H54 (cell line): ENCODE data around the gene LIN7A.
"Not testable (repeated sequence)": the region's sequence is repeated elsewhere in the genome, so short reads cannot be mapped to it uniquely, and the experiment has no call there.

Experiments used
- DNase-seq: peaks from one replicate; pipeline ENCODE4 v3.0.0; 2011; ENCODE audit warnings: low spot score, mixed read lengths; ENCODE audit not compliant: insufficient read length
- FAIRE-seq: peaks from 3 replicates; lab custom pipeline; 2011; peaks lifted over from hg19 to GRCh38; lab: Jason Lieb, UNC
- POLR2A ChIP-seq: IDR thresholded peaks from 2 replicates; pipeline ENCODE4 v1.6.1; 2011; ENCODE audit warnings: low read depth, mild to moderate bottlenecking, low read length

LIN7A gene

GRCh38 chr12:80792861-80793260 lies 144.9 kb downstream of the LIN7A start:
- TF ChIP-seq POLR2A, result no peak
- FAIRE-seq (no peak), DNase-seq (no peak)

DNA sequence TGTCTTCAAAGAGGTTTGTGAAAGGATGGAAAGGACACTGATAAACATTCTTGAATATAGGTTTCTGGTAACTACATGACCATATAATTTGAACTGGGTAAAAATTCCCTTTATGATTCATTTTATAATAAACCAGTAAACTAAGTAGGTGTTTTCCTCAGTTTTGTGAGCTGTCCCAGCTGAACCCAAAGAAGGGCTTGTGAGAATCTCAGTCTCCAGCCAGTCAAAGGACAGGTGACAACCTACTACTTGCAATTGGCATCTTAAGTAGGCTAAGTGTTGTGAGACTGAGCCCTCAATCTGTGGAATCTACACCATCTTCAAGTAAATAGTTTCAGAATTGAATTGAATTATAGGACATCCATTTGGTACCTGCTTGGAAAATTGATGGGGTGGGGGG lies 145.9 kb downstream of the LIN7A start:
- FAIRE-seq, result no peak
- no peak for TF ChIP-seq POLR2A
- no peak for DNase-seq

DNA sequence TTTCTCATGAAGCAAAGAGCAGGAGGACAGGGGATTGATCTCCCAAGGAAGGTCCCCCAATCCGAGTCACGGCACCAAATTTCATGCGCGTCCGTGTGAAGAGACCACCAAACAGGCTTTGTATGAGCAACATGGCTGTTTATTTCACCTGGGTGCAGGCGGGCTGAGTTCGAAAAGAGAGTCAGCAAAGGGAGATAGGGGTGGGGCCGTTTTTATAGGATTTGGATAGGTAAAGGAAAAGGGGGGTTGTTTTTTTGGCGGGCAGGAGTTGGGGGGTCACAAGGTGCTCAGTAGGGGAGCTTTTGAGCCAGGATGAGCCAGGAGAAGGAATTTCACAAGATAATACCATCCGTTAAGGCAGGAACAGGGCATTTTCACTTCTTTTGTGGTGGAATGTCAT lies 149.3 kb downstream of the LIN7A start:
- FAIRE-seq, DNase-seq: not testable (repeated sequence)

DNA sequence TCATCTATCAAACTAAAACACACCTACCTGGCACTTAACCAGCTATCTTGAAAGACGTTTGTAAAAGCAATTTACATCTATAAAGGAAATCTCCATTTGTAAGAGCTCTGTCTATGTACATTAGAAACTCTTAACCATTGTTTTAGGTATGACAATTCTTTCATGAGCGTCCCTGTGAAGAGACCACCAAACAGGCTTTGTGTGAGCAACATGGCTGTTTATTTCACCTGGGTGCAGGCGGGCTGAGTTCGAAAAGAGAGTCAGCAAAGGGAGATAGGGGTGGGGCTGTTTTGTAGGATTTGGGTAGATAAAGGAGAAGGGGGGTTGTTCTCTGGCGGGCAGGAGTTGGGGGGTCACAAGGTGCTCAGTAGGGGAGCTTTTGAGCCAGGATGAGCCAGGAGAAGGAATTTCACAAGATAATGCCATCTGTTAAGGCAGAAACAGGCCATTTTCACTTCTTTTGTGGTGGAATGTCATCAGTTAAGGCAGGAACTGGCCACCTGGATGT lies 154.7 kb downstream of the LIN7A start:
- not testable (repeated sequence) for DNase-seq, FAIRE-seq

GRCh38 chr12:80781313-80781712 lies 156.4 kb downstream of the LIN7A start:
- DNase-seq (no peak), FAIRE-seq (no peak)
- no peak for TF ChIP-seq POLR2A

DNA sequence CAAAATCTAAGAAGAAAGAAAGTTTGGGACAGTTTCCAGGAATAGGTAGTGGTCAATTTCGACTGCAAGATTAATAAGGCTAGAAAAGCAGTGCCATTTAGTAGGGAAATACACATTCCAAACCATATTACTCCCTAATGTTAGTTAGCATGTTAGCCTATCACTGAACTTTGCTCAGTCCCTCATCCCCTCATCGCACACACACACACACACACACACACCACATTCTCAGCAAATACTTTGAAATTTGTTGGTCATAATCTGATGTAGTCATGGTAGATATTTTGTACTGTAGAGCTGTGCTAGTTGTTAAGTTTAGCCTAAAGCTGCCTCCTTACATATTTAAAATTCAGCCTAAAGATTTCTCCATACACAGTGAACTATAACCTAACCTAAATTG lies 157.0 kb downstream of the LIN7A start:
- DNase-seq (no peak), FAIRE-seq (no peak)
- TF ChIP-seq POLR2A, result no peak

DNA sequence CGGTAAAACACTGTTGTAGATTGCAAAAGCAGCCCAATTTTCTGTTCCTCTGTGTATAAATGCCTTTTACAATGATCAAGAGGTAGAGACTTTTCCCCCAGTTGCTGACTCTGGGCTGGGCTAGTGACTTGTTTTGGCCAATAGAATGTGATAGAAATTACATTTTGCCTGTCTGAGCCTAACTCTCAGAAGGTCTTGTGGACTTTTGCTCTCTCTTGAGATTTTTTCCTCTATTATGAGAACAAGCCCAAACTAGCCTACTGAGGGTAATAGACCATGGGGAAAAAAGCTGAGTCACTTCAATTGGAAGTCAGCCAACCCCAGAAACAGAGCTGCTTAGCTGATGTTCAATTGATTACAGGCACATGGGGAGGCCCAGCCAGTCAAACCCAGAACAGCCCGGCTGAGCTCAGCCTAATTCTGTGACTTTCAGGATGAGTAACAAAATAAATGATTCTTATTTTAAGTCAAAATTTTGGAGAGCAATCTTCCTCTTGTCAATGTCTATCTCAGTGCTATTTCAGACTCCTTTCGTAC lies 159.7 kb downstream of the LIN7A start:
- TF ChIP-seq POLR2A, result no peak

DNA sequence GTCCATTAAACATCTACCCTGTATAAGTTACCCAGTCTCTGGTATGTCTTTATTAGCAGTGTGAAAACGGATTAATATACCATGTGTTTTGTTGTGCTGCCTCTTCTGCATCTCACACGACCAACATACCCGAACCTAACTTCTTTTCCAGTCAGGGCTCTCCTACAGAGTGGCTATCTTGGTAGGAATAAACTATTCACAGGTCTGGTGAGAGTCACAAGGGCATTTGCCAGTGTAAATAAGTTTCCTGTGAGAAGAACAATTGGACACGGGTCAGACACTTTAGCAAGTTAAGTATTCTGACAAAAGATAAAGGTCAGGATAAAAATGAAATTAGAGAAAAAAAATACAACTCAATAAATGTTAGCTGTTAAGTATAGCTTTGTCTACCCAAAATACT lies 160.1 kb downstream of the LIN7A start:
- FAIRE-seq (no peak), DNase-seq (no peak)
- TF ChIP-seq POLR2A, result no peak

More for the DNA sequence above, 159.7 kb downstream of the LIN7A start:
- peak; percentile 72 for FAIRE-seq
- DNase-seq, result no peak

DNA sequence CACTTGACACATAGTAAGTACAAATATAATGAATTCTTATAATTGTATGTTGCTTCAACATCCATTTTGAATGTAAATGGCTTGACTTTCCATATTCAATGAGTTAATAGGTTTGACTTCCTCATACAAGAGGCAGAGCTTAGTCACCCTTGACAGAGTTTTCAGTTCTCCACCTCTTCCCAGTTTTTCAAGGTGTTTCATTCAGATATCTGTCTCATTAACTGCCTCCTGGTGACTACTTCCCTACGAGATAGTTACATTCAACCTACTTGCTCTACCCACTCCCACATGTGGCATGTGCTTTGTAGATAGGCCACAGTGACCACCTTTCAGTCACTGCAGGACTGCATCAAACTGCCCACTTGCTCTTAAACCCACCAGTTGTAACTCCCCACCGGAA lies 161.0 kb downstream of the LIN7A start:
- DNase-seq, result no peak
- no peak for TF ChIP-seq POLR2A
- FAIRE-seq, result no peak

DNA sequence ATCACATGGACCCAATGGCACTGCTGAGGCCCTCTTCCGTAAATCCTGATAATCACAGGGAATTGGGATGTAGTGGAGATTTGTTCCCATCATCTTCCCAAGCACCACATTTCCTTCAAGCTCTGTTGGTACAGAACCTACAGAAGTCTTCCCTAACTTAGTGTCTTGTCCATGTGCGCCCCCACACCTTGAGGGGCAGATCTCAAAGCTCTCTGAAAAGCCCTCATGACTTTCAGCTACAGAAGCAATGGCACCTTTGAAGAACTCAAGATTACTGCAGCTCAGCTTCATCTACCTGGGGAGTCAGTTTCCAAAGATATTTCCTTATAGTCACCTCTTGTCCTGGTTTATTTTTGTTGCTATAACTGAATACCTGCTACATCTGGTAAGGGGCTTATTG lies 166.8 kb downstream of the LIN7A start:
- DNase-seq (no peak), FAIRE-seq (no peak)
- no peak for TF ChIP-seq POLR2A

- no peak for DNase-seq
- no peak for TF ChIP-seq POLR2A
- FAIRE-seq, result no peak
Measured at GRCh38 chr12:80769553-80770140, 168.1 kb downstream of the LIN7A start.

DNA sequence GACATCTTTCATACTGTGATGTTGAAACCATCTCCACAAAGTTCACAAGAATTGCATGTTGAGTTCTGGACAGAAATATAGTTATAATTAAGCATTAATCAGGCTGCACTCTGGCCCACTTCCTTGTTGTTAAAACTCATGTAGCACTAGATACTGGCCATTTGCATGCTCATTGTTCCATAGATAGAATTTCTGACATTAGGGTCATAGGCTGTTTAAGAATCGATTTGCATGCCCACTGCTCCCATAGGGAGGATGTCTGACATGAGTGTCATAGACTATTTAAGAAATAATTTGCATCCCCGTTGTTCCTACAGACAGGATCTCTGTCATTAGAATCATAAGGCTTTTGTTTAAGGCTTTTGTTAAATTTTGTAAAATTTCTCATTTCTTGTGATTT lies 170.8 kb downstream of the LIN7A start:
- TF ChIP-seq POLR2A, result no peak
- FAIRE-seq (no peak), DNase-seq (no peak)

DNA sequence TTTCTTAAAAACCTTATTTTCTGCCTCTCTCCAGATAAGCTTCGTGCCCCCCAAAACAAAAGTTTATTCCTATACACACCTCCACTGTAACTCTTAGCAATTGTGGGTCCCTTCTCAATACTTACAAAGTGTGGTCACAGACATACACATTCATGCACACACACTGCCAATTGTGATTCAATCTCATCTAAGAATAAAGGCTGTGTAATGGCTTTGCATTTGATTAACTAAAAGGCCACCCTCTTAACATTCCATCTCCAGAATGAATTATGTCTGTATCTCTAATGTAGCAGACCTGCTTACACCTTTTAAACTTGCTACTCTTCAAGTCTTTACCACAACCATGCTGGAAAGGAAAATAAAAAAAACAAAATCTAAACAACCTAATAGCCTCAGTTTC lies 171.5 kb downstream of the LIN7A start:
- TF ChIP-seq POLR2A, result no peak
- DNase-seq, result no peak
- no peak for FAIRE-seq

DNA sequence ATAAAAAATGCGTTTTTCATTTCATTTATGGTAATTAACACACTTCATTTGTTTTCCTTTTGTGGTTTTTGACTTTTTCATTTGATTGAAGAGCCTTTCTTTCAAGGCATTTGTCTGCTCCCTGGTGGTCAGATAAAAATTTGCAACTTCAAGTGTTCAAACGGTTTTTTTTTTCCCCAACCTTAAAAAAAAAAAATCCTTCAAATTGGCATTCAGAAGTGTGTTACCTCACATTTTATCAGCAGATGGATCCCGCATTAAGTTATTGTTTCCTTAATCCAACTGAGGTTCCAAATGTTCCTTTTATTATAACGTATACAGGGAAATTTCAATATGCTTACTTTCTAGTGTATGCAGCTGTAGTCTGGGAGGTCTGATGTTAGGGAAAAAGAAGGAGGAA lies 173.9 kb downstream of the LIN7A start:
- FAIRE-seq (no peak), DNase-seq (no peak)
- TF ChIP-seq POLR2A, result no peak

- no peak for TF ChIP-seq POLR2A
- no peak for DNase-seq
- no peak for FAIRE-seq
Measured at GRCh38 chr12:80761838-80762237, 175.9 kb downstream of the LIN7A start.
